HG03095 (cell line): ENCODE data around the gene NHSL2.
"Not testable (repeated sequence)": the region's sequence is repeated elsewhere in the genome, so short reads cannot be mapped to it uniquely, and the experiment has no call there.

ENCODE experiments used
- ATAC-seq: cut with Tn5 transposase; IDR thresholded peaks from one replicate; pipeline ENCODE4 v1.9.1; 2021; ENCODE audit warnings: moderate library complexity; ENCODE audit not compliant: unreplicated experiment

Gene NHSL2

GRCh38 chrX:72038868-72039267 lies 128.2 kb downstream of the NHSL2 start:
- ATAC-seq, result no peak

- ATAC-seq, result no peak
Measured at GRCh38 chrX:72040506-72040905, 129.9 kb downstream of the NHSL2 start.

GRCh38 chrX:72041176-72041575 lies 130.5 kb downstream of the NHSL2 start:
- ATAC-seq, result no peak

GRCh38 chrX:72041871-72042851 lies 131.5 kb downstream of the NHSL2 start:
- ATAC-seq, result no peak

GRCh38 chrX:72042852-72043248 lies 132.2 kb downstream of the NHSL2 start:
- ATAC-seq, result no peak

- no peak for ATAC-seq
Measured at GRCh38 chrX:72043636-72044035, 133.0 kb downstream of the NHSL2 start.

- ATAC-seq, result no peak
Measured at GRCh38 chrX:72045141-72045540, 134.5 kb downstream of the NHSL2 start.

- no peak for ATAC-seq
Measured at GRCh38 chrX:72045552-72046277, 135.1 kb downstream of the NHSL2 start.

- no peak for ATAC-seq
Measured at GRCh38 chrX:72046447-72046846, 135.8 kb downstream of the NHSL2 start.

GRCh38 chrX:72048510-72049455 lies 138.1 kb downstream of the NHSL2 start:
- ATAC-seq, result no peak

- ATAC-seq, result no peak
Measured at GRCh38 chrX:72050011-72050410, 139.4 kb downstream of the NHSL2 start.

- ATAC-seq, result no peak
Measured at GRCh38 chrX:72051589-72051988, 140.9 kb downstream of the NHSL2 start.

- no peak for ATAC-seq
Measured at GRCh38 chrX:72052415-72053090, 141.9 kb downstream of the NHSL2 start.

- no peak for ATAC-seq
Measured at GRCh38 chrX:72053508-72053907, 142.9 kb downstream of the NHSL2 start.

- ATAC-seq, result no peak
Measured at GRCh38 chrX:72054779-72055489, 144.3 kb downstream of the NHSL2 start.

GRCh38 chrX:72057331-72057730 lies 146.7 kb downstream of the NHSL2 start:
- no peak for ATAC-seq

GRCh38 chrX:72057849-72058248 lies 147.2 kb downstream of the NHSL2 start:
- ATAC-seq, result no peak

- not testable (repeated sequence) for ATAC-seq
Measured at GRCh38 chrX:72058346-72058745, 147.7 kb downstream of the NHSL2 start.

- no peak for ATAC-seq
Measured at GRCh38 chrX:72060196-72060920, 149.7 kb downstream of the NHSL2 start.
